WTC11 (cell line): ENCODE data around the gene BOD1. TPM values are rescaled to one million over a fixed set of nuclear protein-coding genes. Genes with fewer than 3 reads are reported as not detected.

ENCODE experiments used
- ATAC-seq: fragments of 200-7000 bp; cut with Tn5 transposase; 2 replicates; pipeline ENCODE4 v1.10.0; 2021; ENCODE audit warnings: mild to moderate bottlenecking, moderate library complexity
- CTCF ChIA-PET: fragments of 300-600 bp; sonication (Branson Sonifier 250); formaldehyde crosslinking; loops from one replicate; lab custom pipeline; 2021; ENCODE audit warnings: antibody characterized with exemption; lab: Charles Lee
- POLR2A ChIA-PET: fragments of 350-600 bp; sonication (Branson Sonifier 250); formaldehyde crosslinking; loops from one replicate; lab custom pipeline; 2021; ENCODE audit warnings: antibody characterized with exemption; lab: Charles Lee
- DNase-seq: peaks from one replicate; pipeline ENCODE4 v3.0.0; 2021; ENCODE audit warnings: low spot score
- H3K27ac Mint-ChIP-seq: 2 replicates; pipeline ENCODE4 v1.8.0; 2021; ENCODE audit warnings: mixed read lengths
- H3K27me3 Mint-ChIP-seq: 2 replicates; pipeline ENCODE4 v1.8.0; 2021; ENCODE audit warnings: low read depth, mild to moderate bottlenecking, moderate library complexity, mixed read lengths
- H3K36me3 Mint-ChIP-seq: 2 replicates; pipeline ENCODE4 v1.8.0; 2021; ENCODE audit warnings: mixed read lengths
- H3K4me1 Mint-ChIP-seq: 2 replicates; pipeline ENCODE4 v1.8.0; 2022; ENCODE audit warnings: mixed read lengths
- H3K4me3 Mint-ChIP-seq: 2 replicates; pipeline ENCODE4 v1.8.0; 2021; ENCODE audit warnings: mild to moderate bottlenecking, moderate library complexity, mixed read lengths
- H3K9me3 Mint-ChIP-seq: 2 replicates; pipeline ENCODE4 v1.8.0; 2021; ENCODE audit warnings: mixed read lengths
- CBFB ChIP-seq: sonication (generic); formaldehyde crosslinking; IDR thresholded peaks from 2 replicates; pipeline ENCODE4 v1.8.1; 2022; ENCODE audit warnings: mild to moderate bottlenecking, low read depth, missing genetic modification reagents
- GABPB1 ChIP-seq: sonication (generic); formaldehyde crosslinking; IDR thresholded peaks from 2 replicates; pipeline ENCODE4 v1.8.1; 2023; ENCODE audit warnings: mild to moderate bottlenecking, missing genetic modification reagents
- JAZF1 ChIP-seq: fragments of 250-450 bp; sonication (Bioruptor Pico); IDR thresholded peaks from 2 replicates; pipeline ENCODE4 v1.9.0; 2021; ENCODE audit warnings: moderate library complexity, mild to moderate bottlenecking, inconsistent platforms
- ZNF416 ChIP-seq: fragments of 250-450 bp; sonication (Bioruptor Pico); IDR thresholded peaks from 2 replicates; pipeline ENCODE4 v1.9.0; 2021; ENCODE audit warnings: mild to moderate bottlenecking, inconsistent platforms
- ZNF671 ChIP-seq: fragments of 250-450 bp; sonication (Bioruptor Pico); IDR thresholded peaks from 2 replicates; pipeline ENCODE4 v1.8.0; 2021; ENCODE audit warnings: mild to moderate bottlenecking
- total RNA-seq: library from RNA; stranded (reverse); gene quantifications from 3 replicates; pipeline ENCODE4 v1.2.3, GENCODE V29; 2021
- TF ChIP-seq, protein P1 (sequence below): sonication (generic); formaldehyde crosslinking; conservative IDR thresholded peaks from 2 replicates; pipeline ENCODE4 v1.8.1; 2022; ENCODE audit warnings: mild to moderate bottlenecking, missing genetic modification reagents
- TF ChIP-seq, protein P2 (sequence below): fragments of 250-450 bp; sonication (Bioruptor Pico); conservative IDR thresholded peaks from 2 replicates; pipeline ENCODE4 v1.9.0; 2021; ENCODE audit warnings: mild to moderate bottlenecking
- TF ChIP-seq, protein P3 (sequence below): sonication (generic); formaldehyde crosslinking; IDR thresholded peaks from 2 replicates; pipeline ENCODE4 v1.8.1; 2022; ENCODE audit warnings: low read depth, mild to moderate bottlenecking, moderate library complexity, missing genetic modification reagents, borderline replicate concordance
- TF ChIP-seq, protein P4 (sequence below): sonication (generic); formaldehyde crosslinking; IDR thresholded peaks from 2 replicates; pipeline ENCODE4 v1.8.1; 2023; ENCODE audit warnings: mild to moderate bottlenecking, missing genetic modification reagents, borderline replicate concordance
- TF ChIP-seq, protein P5 (sequence below): sonication (generic); formaldehyde crosslinking; IDR thresholded peaks from 2 replicates; pipeline ENCODE4 v1.8.1; 2023; ENCODE audit warnings: mild to moderate bottlenecking, missing genetic modification reagents
- TF ChIP-seq, protein P6 (sequence below): sonication (generic); formaldehyde crosslinking; IDR thresholded peaks from 2 replicates; pipeline ENCODE4 v1.8.1; 2023; ENCODE audit warnings: mild to moderate bottlenecking, missing genetic modification reagents, moderate library complexity

BOD1 gene
- total RNA-seq, 1 experiment from 2014 or later: 120 TPM

DNA sequence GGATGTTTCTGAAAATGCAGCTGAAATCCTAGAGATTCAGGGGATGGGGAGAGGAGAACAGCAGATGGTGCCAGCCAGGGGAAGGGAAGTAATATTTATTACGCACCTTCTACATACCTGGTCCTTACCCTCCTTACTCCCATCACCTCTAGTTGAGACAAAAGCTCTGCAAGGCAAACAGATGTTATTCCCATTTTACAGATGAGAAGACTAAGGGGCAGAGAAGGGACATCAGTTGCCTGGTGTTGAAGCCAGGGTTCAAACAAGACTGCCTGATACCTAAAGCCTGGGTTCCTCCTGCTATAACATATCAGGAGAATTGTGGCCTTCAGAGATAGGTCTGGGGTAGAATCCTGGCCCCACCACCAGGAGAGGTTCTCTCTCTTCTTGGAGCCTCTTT lies 7.3 kb upstream of the BOD1 start:
- Mint-ChIP-seq H3K36me3 (no peaks in the 10 kb centered on the region), H3K27ac (no peak overlapping the region), H3K9me3 (no peaks in the 10 kb centered on the region), H3K27me3 (no peaks in the 10 kb centered on the region), H3K4me1 (peaks cover 53% of the 10 kb centered on the region), H3K4me3 (no peak overlapping the region)
- TF ChIP-seq, protein P1, sequence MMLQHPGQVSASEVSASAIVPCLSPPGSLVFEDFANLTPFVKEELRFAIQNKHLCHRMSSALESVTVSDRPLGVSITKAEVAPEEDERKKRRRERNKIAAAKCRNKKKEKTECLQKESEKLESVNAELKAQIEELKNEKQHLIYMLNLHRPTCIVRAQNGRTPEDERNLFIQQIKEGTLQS (CRISPR knock-in tag): no peak
- TF ChIP-seq, protein P2, sequence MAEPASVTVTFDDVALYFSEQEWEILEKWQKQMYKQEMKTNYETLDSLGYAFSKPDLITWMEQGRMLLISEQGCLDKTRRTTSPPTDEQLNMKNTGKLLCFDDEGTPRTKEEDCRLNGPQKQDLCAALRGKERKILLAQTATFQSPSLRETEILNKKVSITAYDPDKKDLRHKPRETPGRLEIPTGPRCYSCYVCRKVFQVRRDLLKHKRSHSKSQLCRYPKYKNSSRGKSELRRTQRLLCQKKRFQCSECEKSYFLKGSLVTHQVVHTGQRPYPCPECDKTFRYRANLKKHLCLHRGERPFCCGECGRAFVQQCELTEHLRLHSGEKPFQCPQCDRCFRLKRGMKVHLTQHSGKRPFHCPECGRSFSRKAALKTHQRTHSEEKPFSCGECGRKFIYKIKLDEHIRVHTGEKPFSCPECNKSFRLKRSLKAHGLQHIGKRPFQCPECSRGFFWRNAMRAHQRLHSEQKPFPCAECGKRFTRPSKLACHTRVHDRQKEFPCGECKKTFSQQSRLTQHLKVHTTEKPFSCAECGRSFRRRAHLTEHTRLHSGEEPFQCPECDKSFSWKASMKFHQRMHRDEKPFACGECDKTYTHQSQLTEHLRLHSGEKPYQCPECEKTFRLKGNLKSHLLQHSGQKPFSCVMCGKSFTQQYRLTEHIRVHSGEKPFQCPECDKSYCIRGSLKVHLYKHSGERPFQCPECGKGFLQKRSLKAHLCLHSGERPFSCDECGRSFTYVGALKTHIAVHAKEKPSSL: no peak
- TF ChIP-seq CBFB (CRISPR knock-in tag): no peak
- TF ChIP-seq JAZF1 (CRISPR knock-in tag): no peak
- TF ChIP-seq, protein P3, sequence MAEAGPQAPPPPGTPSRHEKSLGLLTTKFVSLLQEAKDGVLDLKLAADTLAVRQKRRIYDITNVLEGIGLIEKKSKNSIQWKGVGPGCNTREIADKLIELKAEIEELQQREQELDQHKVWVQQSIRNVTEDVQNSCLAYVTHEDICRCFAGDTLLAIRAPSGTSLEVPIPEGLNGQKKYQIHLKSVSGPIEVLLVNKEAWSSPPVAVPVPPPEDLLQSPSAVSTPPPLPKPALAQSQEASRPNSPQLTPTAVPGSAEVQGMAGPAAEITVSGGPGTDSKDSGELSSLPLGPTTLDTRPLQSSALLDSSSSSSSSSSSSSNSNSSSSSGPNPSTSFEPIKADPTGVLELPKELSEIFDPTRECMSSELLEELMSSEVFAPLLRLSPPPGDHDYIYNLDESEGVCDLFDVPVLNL (CRISPR knock-in tag): no peak
- no peak for TF ChIP-seq ZNF671
- TF ChIP-seq, protein P4, sequence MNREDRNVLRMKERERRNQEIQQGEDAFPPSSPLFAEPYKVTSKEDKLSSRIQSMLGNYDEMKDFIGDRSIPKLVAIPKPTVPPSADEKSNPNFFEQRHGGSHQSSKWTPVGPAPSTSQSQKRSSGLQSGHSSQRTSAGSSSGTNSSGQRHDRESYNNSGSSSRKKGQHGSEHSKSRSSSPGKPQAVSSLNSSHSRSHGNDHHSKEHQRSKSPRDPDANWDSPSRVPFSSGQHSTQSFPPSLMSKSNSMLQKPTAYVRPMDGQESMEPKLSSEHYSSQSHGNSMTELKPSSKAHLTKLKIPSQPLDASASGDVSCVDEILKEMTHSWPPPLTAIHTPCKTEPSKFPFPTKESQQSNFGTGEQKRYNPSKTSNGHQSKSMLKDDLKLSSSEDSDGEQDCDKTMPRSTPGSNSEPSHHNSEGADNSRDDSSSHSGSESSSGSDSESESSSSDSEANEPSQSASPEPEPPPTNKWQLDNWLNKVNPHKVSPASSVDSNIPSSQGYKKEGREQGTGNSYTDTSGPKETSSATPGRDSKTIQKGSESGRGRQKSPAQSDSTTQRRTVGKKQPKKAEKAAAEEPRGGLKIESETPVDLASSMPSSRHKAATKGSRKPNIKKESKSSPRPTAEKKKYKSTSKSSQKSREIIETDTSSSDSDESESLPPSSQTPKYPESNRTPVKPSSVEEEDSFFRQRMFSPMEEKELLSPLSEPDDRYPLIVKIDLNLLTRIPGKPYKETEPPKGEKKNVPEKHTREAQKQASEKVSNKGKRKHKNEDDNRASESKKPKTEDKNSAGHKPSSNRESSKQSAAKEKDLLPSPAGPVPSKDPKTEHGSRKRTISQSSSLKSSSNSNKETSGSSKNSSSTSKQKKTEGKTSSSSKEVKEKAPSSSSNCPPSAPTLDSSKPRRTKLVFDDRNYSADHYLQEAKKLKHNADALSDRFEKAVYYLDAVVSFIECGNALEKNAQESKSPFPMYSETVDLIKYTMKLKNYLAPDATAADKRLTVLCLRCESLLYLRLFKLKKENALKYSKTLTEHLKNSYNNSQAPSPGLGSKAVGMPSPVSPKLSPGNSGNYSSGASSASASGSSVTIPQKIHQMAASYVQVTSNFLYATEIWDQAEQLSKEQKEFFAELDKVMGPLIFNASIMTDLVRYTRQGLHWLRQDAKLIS (CRISPR knock-in tag): no peak
- TF ChIP-seq ZNF416: no peak
- ChIA-PET POLR2A (no interaction called here), CTCF (interaction anchor here (1.1 to 1.4 kb wide), 4 partner anchors 66 to 349 kb away, joined by 3 to 6 read pairs (median 4); no protein-coding TSS in a partner anchor)
- ATAC-seq: no peak
- no peak for DNase-seq

DNA sequence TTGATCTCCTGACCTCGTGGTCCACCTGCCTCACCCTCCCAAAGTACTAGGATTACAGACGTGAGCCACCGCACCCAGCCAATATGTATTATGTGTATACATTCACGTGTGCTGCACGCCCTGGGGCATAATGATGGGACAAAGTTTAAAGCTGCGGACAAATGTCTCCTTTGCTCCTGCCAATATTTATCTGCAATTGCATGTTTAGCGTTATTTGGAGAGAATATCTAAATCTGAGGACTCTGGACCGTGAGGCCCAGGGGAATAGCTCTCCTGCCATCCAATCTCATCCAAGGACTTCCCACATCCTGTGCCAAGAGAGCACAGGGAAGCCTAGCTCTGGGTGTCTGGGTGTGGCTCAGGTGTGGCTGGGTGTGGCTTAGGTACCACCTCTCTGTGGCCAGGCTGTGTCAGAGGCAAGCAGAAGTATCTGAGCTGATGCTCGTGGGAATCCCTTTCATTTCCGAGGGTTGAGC lies 6.9 kb upstream of the BOD1 start:
- Mint-ChIP-seq H3K36me3 (no peaks in the 10 kb centered on the region), H3K4me1 (peaks cover 48% of the 10 kb centered on the region), H3K4me3 (no peak overlapping the region), H3K27me3 (no peaks in the 10 kb centered on the region)
- CTCF ChIA-PET: interaction anchor here (1.1 to 1.3 kb wide), 3 partner anchors 66 to 350 kb away, joined by 4 to 6 read pairs (median 4); no protein-coding TSS in a partner anchor
- ATAC-seq (no peak), DNase-seq (no peak)
- POLR2A ChIA-PET: interaction anchor here (0.6 kb wide), 1 partner anchor 109 kb away, joined by 4 read pairs; no protein-coding TSS in a partner anchor
- TF ChIP-seq, protein P5, sequence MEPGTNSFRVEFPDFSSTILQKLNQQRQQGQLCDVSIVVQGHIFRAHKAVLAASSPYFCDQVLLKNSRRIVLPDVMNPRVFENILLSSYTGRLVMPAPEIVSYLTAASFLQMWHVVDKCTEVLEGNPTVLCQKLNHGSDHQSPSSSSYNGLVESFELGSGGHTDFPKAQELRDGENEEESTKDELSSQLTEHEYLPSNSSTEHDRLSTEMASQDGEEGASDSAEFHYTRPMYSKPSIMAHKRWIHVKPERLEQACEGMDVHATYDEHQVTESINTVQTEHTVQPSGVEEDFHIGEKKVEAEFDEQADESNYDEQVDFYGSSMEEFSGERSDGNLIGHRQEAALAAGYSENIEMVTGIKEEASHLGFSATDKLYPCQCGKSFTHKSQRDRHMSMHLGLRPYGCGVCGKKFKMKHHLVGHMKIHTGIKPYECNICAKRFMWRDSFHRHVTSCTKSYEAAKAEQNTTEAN (CRISPR knock-in tag): no peak
- TF ChIP-seq, protein P6, sequence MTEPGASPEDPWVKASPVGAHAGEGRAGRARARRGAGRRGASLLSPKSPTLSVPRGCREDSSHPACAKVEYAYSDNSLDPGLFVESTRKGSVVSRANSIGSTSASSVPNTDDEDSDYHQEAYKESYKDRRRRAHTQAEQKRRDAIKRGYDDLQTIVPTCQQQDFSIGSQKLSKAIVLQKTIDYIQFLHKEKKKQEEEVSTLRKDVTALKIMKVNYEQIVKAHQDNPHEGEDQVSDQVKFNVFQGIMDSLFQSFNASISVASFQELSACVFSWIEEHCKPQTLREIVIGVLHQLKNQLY (CRISPR knock-in tag): no peak
- TF ChIP-seq GABPB1: peak; percentile 85
- TF ChIP-seq, all 79 proteins: peak for 1
- H3K27ac Mint-ChIP-seq: no peak overlapping the region
- H3K9me3 Mint-ChIP-seq: no peaks in the 10 kb centered on the region
